GM06990 (cell line): ENCODE data around the gene RYR2.

Experiments
- DNase-seq: peaks from one replicate; pipeline ENCODE4 v3.0.0-alpha.2; 2011; ENCODE audit not compliant: insufficient read length; ENCODE audit errors: extremely low read depth
- H3K27me3 ChIP-seq: replicated peaks from 2 replicates; pipeline ENCODE4 v1.6.0; 2011; ENCODE audit warnings: low read length; ENCODE audit not compliant: control insufficient read depth, insufficient read depth
- H3K36me3 ChIP-seq: 2 replicates; pipeline ENCODE4 v1.5.1; 2011; ENCODE audit warnings: low read length; ENCODE audit not compliant: control insufficient read depth, insufficient read depth
- H3K4me3 ChIP-seq: replicated peaks from 2 replicates; pipeline ENCODE4 v1.5.1; 2011; ENCODE audit warnings: low read depth, mild to moderate bottlenecking, control low read depth, low read length
- TF ChIP-seq, protein P1 (sequence below): IDR thresholded peaks from 2 replicates; pipeline ENCODE4 v1.5.1; 2011; ENCODE audit warnings: low read length, control low read depth, mild to moderate bottlenecking, inconsistent platforms; ENCODE audit not compliant: insufficient read depth, poor library complexity, severe bottlenecking

The RYR2 gene

DNA sequence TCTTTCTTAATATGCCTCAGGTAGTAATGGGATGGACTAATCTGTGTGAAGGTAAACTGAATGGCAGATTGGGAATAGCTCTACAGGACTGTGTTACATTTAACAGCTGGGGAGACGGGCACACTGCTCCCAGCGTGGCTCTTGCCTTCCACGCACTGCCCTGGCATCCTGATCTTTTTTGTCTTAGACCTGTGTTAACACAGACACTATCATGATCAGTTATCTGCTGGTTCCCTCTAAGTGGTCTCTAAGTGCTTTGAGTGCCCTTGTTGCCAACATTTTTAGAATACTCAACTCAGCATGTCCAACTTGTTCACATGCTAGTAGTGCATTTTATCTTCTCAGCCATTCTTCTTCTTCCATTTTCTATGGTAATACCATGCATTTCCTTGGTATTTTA, 208.1 kb downstream of the RYR2 start:
- TF ChIP-seq, protein P1, sequence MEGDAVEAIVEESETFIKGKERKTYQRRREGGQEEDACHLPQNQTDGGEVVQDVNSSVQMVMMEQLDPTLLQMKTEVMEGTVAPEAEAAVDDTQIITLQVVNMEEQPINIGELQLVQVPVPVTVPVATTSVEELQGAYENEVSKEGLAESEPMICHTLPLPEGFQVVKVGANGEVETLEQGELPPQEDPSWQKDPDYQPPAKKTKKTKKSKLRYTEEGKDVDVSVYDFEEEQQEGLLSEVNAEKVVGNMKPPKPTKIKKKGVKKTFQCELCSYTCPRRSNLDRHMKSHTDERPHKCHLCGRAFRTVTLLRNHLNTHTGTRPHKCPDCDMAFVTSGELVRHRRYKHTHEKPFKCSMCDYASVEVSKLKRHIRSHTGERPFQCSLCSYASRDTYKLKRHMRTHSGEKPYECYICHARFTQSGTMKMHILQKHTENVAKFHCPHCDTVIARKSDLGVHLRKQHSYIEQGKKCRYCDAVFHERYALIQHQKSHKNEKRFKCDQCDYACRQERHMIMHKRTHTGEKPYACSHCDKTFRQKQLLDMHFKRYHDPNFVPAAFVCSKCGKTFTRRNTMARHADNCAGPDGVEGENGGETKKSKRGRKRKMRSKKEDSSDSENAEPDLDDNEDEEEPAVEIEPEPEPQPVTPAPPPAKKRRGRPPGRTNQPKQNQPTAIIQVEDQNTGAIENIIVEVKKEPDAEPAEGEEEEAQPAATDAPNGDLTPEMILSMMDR = no peak
- no peak for DNase-seq
- Histone ChIP-seq H3K4me3 (no peak overlapping the region), H3K36me3 (no peaks in the 10 kb centered on the region), H3K27me3 (no peaks in the 10 kb centered on the region)

DNA sequence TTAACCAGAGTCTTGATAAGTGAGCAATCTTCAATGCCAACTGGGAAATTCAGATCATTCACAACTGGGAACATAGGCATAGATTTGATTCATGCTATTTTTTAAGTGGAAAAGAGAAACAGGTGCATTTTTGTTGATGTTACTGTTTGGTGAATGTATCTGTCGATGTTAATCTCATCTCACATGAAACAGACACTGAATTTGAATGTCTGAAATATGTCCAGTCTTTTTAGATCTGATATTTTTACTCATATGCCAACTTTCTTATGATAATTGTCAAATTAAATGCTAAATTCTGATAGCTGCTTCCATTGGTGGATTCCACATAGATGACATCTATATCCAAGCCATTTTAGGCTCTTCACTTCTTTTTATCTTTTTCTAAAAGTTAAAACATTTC, 213.1 kb downstream of the RYR2 start:
- no peaks in the 10 kb centered on the region for H3K36me3 ChIP-seq
- DNase-seq = no peak
- H3K27me3 ChIP-seq = no peaks in the 10 kb centered on the region
- no peak overlapping the region for H3K4me3 ChIP-seq
- TF ChIP-seq, protein P1 = no peak

DNA sequence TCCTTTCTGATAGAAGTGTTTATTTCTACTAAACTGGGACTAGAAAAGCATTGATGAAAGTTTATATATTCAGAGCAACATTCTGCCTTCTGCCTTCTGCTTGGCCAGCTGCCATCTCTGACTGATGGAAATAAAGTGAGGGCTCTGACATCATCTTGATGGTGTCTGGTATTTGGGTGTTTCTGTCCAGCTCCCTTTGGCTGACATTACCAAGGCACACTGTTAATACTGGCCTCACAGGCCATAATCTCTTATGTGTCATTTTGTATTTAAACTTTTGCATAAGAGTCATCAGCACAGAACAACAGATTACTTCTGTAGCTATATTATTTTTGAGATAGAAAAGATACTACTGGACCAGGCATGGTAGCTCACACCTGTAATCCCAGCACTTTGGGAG, 216.9 kb downstream of the RYR2 start:
- no peaks in the 10 kb centered on the region for H3K27me3 ChIP-seq
- DNase-seq = no peak
- no peak overlapping the region for H3K4me3 ChIP-seq
- TF ChIP-seq, protein P1 = no peak
- H3K36me3 ChIP-seq = no peaks in the 10 kb centered on the region

DNA sequence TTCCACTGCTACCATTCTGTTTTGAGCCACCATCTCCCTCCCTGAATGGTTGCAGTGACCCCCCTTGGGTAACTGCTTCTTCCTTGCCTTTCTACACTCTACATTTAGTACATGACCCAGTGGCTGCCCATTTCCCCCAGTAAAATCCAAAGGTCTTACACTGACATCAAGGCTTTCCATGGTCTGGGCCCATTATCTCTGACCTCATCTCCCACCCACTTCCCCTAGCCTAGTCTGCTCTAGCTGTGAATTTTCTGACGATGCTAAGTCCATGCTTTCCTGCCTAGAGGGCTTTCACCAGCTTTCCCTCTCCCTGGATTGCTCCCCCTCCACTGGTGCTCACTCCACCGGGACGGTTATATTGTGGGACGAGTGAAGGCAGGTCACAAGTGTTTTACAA, 219.2 kb downstream of the RYR2 start:
- DNase-seq = no peak
- TF ChIP-seq, protein P1 = no peak
- H3K4me3 ChIP-seq = no peak overlapping the region
- no peaks in the 10 kb centered on the region for H3K36me3 ChIP-seq
- H3K27me3 ChIP-seq = no peaks in the 10 kb centered on the region

DNA sequence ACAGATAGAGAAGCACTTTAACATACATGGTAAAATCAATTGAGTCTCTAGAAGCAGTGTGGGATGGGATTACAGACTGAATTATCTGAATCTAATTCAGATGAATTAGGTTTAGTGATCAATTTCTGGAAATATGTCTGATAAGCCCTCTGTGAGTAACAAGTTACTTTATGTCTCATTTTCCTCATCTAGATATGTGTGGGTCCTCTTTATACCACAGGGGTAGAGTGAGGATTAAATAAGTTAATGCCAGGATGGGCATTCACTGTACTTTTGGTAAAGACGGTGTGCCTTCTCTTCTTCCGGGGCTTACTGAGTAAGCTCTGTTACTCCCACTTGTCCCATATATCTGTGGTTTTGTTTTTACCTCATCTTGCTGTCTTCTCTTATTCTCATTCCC, 225.8 kb downstream of the RYR2 start:
- no peak for DNase-seq
- H3K27me3 ChIP-seq = no peaks in the 10 kb centered on the region
- no peak overlapping the region for H3K4me3 ChIP-seq
- TF ChIP-seq, protein P1 = no peak
- no peaks in the 10 kb centered on the region for H3K36me3 ChIP-seq

DNA sequence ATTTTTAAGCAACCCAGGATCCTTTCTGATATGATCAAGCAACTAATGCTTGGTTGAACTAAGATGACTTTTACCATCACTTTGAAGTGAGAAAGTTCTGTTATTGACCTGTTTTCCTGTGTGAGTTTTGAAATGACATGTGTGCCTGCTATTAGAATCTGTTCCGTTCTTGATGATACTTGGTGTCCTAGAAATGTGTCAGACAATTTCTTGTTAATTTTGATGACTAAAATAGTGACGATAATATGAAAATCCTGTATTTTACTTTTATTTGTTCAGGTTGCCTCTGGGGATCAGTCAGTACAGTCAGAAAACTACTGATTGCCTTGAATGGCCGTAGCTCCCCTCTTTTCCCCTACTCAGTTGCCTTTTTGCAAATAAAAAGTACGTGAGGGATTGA, 228.0 kb downstream of the RYR2 start:
- TF ChIP-seq, protein P1 = no peak
- Histone ChIP-seq H3K4me3 (no peak overlapping the region), H3K27me3 (no peaks in the 10 kb centered on the region), H3K36me3 (no peaks in the 10 kb centered on the region)
- DNase-seq = no peak
